ENCODE results near the gene ALOX12. TPM values are rescaled to one million over a fixed set of nuclear protein-coding genes. Genes with fewer than 3 reads are reported as not detected.
"Not testable (repeated sequence)": the region's sequence is repeated elsewhere in the genome, so short reads cannot be mapped to it uniquely, and the experiment has no call there.

ALOX12 gene
- polyA plus RNA-seq, 1 of the 3 experiments (the other 2 are of a cell fraction) = not detected

GRCh38 chr17:6948562-6948961 is 47.3 kb upstream of the ALOX12 start:
- peaks cover 4% of the 10 kb centered on the region; the same call in 1 of the 2 replicates for H3K27me3 ChIP-seq (ENCODE audit: insufficient read depth)
- H3K4me2 ChIP-seq = no peak overlapping the region
- no peaks in the 10 kb centered on the region for H3K36me3 ChIP-seq (replicated peaks in 1 of 2; ENCODE audit: control insufficient read depth in 1 of 2, insufficient read depth in 2 of 2, low read length in 1 of 2)
- POLR2A ChIA-PET = no interaction called here
- no peaks in the 10 kb centered on the region for H4K20me1 ChIP-seq (ENCODE audit: insufficient read depth)
- CTCF ChIA-PET = no interaction called here
- H3K79me2 ChIP-seq (ENCODE audit: insufficient read depth) = no peaks in the 10 kb centered on the region
- peak overlapping the region; percentile 69 for H2AFZ ChIP-seq (ENCODE audit: low read depth)
- WGBS (ENCODE audit: low lambda C conversion rate) = 12% methylated on average over 5 of the region's 5 CpGs
- H3K9me3 ChIP-seq = no peaks in the 10 kb centered on the region
- no peak overlapping the region for H3K27ac ChIP-seq (ENCODE audit: low read depth in 2 of 2, low read length in 1 of 2)
- no peak overlapping the region for H3K9ac ChIP-seq
- no peaks in the 10 kb centered on the region for H3K9me2 ChIP-seq
- H3F3A ChIP-seq (replicated peaks; ENCODE audit: insufficient read depth) = no peaks in the 10 kb centered on the region
- H3K4me1 ChIP-seq (ENCODE audit: control insufficient read depth in 1 of 2, insufficient read depth in 2 of 2, low read depth in 1 of 2, low read length in 1 of 2) = no peaks in the 10 kb centered on the region
- TF ChIP-seq FOXM1 (IDR thresholded peaks at IDR 0.05; ENCODE audit: low read depth) (no peak), MXI1 (IDR thresholded peaks at IDR 0.05; ENCODE audit: low read depth, low read length) (no peak), NFIC (IDR thresholded peaks at IDR 0.05; ENCODE audit: borderline replicate concordance) (no peak), RAD21 (IDR thresholded peaks at IDR 0.05; ENCODE audit: low read length) (no peak), USF2 (IDR thresholded peaks at IDR 0.05; ENCODE audit: borderline replicate concordance, low read depth, low read length) (no peak), JUND (IDR thresholded peaks at IDR 0.05) (no peak), GABPA (IDR thresholded peaks at IDR 0.05; ENCODE audit: low read depth) (no peak), SMC3 (IDR thresholded peaks at IDR 0.05; ENCODE audit: low read depth, low read length) (no peak)
- H3K4me3 ChIP-seq (ENCODE audit: low read depth in 2 of 2, low read length in 1 of 2) = no peak overlapping the region
- no peak for DNase-seq

- Histone ChIP-seq H3K4me1 (ENCODE audit: control insufficient read depth in 1 of 2, insufficient read depth in 2 of 2, low read depth in 1 of 2, low read length in 1 of 2) (no peaks in the 10 kb centered on the region), H3K27ac (ENCODE audit: low read depth in 2 of 2, low read length in 1 of 2) (no peak overlapping the region), H3K4me2 (no peak overlapping the region), H3K36me3 (replicated peaks in 1 of 2; ENCODE audit: control insufficient read depth in 1 of 2, insufficient read depth in 2 of 2, low read length in 1 of 2) (no peaks in the 10 kb centered on the region), H3K27me3 (ENCODE audit: insufficient read depth) (peaks cover 5% of the 10 kb centered on the region; the same call in 1 of the 2 replicates), H3K9me3 (no peaks in the 10 kb centered on the region), H3F3A (replicated peaks; ENCODE audit: insufficient read depth) (no peaks in the 10 kb centered on the region), H3K4me3 (ENCODE audit: low read depth in 2 of 2, low read length in 1 of 2) (no peak overlapping the region), H3K9me2 (no peaks in the 10 kb centered on the region), H4K20me1 (ENCODE audit: insufficient read depth) (no peaks in the 10 kb centered on the region), H3K79me2 (ENCODE audit: insufficient read depth) (no peaks in the 10 kb centered on the region), H2AFZ (ENCODE audit: low read depth) (peak overlapping the region; percentile 69), H3K9ac (no peak overlapping the region)
- DNase-seq = no peak
- POLR2A ChIA-PET = no interaction called here
- TF ChIP-seq, protein P1, sequence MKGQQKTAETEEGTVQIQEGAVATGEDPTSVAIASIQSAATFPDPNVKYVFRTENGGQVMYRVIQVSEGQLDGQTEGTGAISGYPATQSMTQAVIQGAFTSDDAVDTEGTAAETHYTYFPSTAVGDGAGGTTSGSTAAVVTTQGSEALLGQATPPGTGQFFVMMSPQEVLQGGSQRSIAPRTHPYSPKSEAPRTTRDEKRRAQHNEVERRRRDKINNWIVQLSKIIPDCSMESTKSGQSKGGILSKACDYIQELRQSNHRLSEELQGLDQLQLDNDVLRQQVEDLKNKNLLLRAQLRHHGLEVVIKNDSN (IDR thresholded peaks at IDR 0.05; ENCODE audit: borderline replicate concordance, low read depth) = no peak
- TF ChIP-seq GABPA (IDR thresholded peaks at IDR 0.05; ENCODE audit: low read depth) = no peak
- TF ChIP-seq POLR2AphosphoS5 (IDR thresholded peaks at IDR 0.05; ENCODE audit: low read depth, low read length) = no peak
- TF ChIP-seq MAX (IDR thresholded peaks at IDR 0.05; ENCODE audit: low read depth) = no peak
- WGBS (ENCODE audit: low lambda C conversion rate) = 57% methylated on average over 3 of the region's 3 CpGs
- CTCF ChIA-PET = no interaction called here
Measured at GRCh38 chr17:6948976-6949375, 46.9 kb upstream of the ALOX12 start.

DNA sequence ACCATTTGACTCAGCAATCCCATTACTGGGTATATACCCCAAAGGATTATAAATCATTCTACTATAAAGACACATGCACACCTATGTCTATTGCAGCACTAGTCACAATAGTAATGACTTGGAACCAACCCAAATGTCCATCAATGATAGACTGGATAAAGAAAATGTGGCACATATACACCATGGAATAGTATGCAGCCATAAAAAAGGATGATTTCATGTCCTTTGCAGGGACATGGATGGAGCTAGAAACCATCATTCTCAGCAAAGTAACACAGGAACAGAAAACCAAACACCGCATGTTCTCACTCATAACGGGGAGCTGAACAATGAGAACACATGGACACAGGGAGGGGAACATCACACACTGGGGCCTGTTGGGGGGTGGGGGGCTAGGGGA is 44.9 kb upstream of the ALOX12 start:
- H3K4me3 ChIP-seq (ENCODE audit: low read depth in 2 of 2, low read length in 1 of 2); CTCF ChIA-PET; H3K9me3 ChIP-seq; H3K36me3 ChIP-seq (replicated peaks in 1 of 2; ENCODE audit: control insufficient read depth in 1 of 2, insufficient read depth in 2 of 2, low read length in 1 of 2); H3F3A ChIP-seq (replicated peaks; ENCODE audit: insufficient read depth); H3K9ac ChIP-seq; H3K4me1 ChIP-seq (ENCODE audit: control insufficient read depth in 1 of 2, insufficient read depth in 2 of 2, low read depth in 1 of 2, low read length in 1 of 2); H2AFZ ChIP-seq (ENCODE audit: low read depth); H3K27me3 ChIP-seq (ENCODE audit: insufficient read depth); H3K4me2 ChIP-seq; DNase-seq; H3K27ac ChIP-seq (ENCODE audit: low read depth in 2 of 2, low read length in 1 of 2); H3K79me2 ChIP-seq (ENCODE audit: insufficient read depth); POLR2A ChIA-PET; H3K9me2 ChIP-seq; H4K20me1 ChIP-seq (ENCODE audit: insufficient read depth): not testable (repeated sequence)
- WGBS (ENCODE audit: low lambda C conversion rate) = 92% methylated on average over 2 of the region's 2 CpGs
